HG03575 (cell line): Measurements from ENCODE around the gene KIFC3.
"Not testable (repeated sequence)": the region's sequence is repeated elsewhere in the genome, so short reads cannot be mapped to it uniquely, and the experiment has no call there.

Experiments used
- ATAC-seq: cut with Tn5 transposase; IDR thresholded peaks from one replicate; pipeline ENCODE4 v1.9.1; 2021; ENCODE audit not compliant: unreplicated experiment, insufficient number of reproducible peaks, low FRiP score; ENCODE audit errors: extremely low read depth

Gene KIFC3, protein sequence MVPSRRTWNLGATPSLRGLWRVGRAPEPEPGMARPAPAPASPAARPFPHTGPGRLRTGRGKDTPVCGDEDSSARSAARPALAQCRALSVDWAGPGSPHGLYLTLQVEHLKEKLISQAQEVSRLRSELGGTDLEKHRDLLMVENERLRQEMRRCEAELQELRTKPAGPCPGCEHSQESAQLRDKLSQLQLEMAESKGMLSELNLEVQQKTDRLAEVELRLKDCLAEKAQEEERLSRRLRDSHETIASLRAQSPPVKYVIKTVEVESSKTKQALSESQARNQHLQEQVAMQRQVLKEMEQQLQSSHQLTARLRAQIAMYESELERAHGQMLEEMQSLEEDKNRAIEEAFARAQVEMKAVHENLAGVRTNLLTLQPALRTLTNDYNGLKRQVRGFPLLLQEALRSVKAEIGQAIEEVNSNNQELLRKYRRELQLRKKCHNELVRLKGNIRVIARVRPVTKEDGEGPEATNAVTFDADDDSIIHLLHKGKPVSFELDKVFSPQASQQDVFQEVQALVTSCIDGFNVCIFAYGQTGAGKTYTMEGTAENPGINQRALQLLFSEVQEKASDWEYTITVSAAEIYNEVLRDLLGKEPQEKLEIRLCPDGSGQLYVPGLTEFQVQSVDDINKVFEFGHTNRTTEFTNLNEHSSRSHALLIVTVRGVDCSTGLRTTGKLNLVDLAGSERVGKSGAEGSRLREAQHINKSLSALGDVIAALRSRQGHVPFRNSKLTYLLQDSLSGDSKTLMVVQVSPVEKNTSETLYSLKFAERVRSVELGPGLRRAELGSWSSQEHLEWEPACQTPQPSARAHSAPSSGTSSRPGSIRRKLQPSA

DNA sequence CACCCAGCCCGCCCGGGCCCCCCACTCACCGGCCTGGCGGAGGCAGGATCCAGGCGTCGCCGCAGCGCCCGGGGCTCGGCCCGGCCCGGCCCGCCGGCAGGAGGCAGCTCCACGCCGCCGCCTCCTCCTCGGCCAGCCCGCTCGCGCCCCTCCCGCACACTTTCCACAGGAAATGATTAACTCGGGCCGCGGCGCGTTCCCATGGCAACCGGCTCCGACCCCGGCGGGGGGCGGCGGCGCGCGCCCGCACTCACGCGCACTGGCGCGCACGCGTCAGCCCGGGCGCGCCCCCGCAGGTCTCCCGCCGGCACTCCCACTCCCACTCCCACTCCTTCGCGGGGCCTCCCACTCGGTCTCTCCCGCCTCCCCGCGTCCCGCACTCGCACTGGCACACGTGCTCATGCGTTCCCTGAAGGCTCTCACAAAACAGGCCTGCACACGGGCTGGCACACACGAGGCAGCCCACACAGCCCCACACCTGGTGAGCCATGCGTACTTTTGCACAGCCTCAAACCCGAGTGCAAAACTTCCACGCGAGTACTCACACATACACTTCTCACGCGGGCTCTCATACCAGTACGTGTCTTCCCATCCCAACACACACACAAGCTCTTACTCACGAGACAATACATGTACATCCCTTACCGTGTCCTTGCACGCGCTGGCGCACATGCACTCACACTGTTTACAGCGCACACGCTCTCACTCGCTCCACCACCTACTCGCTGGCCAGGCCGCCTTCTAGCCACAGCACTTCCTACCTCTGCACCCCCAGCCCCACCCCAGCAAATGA is at the start of gene KIFC3:
Gene KIFC3 (minus strand): TSS at position 151 of the 793 bp plus-strand sequence. CDS start 4,248 bp downstream, outside the sequence.
- no peak for ATAC-seq

DNA sequence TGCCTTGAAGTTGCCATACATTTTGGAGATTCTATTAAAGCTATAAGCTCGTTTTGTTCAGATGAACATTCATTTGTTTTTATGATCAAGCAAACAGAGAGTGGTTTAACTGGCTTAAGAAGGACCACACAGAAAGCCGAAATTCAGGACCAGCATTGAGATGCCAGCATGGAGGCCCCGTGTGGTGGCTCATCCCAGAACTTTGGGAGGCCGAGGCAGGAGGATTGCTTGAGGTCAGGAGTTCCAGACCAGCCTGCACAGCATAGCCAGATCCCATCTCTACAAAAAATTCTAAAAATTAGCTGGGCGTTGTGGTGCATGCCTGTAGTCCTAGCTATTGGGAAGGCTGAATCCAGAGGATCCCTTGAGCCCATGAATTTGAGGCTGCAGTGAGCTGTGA is 45.9 kb upstream of the KIFC3 start:
- no peak for ATAC-seq

DNA sequence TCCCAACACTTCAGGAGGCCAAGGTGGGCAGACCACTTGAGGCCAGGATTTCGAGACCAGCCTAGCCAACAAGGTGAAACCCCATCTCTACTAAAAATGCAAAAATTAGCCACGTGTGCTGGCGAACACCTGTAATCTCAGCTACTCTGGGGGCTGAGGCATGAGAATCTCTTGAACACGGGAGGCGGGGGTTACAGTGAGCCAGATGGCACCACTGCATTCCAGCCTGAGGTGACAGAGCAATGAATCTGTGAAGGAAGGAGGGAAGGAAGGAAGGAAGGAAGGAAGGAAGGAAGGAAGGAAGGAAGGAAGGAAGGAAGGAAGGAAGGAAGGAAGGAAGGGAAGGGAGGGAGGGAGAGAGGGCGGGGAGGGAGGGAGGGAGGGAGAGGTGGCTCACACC is 44.6 kb upstream of the KIFC3 start:
- not testable (repeated sequence) for ATAC-seq

DNA sequence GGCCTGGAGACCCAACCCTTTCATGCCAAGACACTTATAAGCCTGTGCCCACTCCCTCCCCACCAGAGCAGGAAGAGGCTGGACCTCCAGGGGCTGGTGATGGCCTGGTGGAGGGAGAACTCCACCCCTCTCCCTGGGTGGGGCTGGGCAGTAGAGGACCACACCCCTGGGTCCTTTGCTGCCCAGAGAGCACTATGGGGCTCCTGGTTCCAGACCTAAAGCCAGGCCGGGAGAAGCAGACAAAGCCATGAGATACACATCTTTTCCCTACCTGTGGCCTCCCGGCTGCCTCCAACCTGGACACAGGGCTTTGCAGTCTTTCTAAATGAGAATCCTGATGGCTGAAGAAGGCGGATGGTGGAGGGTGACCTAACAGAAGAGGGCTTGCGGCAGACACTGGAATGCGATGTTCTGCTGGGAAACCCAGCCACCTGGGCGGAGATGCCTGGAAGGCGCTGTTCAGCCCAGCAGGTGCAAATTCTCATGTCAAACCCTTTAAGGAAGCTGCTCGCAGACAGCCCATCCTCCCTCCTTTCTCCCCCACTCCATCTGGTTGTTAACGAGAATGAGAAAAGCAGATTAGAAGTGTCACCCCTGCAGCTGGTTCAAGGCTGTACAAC is 43.9 kb upstream of the KIFC3 start:
- no peak for ATAC-seq

DNA sequence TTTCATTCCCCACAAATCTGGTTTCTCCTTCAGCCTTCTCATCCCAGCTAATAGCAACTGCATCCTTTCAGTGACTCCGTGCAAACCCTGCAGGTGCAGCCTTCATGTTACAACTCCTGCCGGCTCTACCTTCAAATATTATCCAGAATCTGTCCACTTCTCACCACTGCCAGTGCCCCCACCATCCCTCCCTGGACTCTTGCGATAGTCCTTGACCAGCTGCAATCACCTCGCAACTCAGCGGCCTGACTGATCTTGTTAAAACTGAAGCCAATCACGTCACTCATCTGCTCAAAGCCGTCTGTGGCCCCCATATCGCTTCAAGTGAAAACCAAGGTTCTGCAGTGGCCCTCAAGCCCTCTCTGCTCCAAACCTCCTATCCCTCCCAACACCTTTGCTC is 42.8 kb upstream of the KIFC3 start:
- ATAC-seq: no peak

DNA sequence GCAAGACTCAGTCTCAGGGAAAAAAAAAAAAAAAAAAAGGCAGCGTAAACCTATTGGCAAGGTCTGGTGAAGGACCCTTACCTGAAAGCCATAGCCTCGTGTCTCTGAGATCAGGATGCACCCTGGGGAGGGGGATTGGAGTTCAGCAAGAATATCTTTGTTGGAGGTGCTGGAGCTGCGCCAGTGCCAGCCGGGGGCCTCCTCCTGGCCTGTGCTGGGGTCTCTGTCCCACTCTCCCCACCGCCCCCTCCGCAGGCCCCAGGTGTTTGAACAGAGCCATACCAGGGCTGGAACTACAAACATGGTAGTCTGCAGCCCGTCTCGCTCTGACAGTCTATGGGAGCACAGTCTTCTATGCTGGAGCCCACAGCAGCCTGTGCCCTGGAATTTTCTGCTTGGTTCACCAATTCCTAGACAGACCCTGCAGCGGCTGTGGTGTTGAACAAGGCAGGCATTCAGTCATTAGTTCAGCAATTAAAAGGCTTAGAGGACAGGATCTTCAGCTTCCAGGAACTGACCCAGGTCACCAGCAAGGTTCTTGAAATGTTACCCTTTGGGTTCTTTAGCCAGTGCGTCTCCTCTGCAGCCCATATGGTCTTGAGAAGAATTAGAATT is 42.2 kb upstream of the KIFC3 start:
- ATAC-seq: no peak

DNA sequence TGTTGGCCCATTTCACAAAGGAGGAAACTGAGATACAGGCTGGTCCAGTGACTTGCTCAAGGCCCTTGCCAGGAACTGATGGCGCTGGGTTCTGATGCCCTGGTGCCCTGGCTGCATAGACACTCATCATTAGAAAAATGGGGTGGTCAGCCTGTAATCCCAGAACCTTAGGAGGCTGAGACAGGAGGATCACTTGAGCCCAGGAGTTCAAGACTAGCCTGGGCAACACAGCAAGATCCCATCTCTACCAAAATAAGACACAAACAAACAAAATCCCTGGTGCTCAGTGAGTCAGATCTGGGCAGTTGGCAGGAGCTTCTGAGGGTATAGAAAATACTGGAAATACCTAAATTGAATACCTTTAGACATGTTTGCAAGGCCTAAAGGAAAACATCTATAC is 41.1 kb upstream of the KIFC3 start:
- no peak for ATAC-seq

DNA sequence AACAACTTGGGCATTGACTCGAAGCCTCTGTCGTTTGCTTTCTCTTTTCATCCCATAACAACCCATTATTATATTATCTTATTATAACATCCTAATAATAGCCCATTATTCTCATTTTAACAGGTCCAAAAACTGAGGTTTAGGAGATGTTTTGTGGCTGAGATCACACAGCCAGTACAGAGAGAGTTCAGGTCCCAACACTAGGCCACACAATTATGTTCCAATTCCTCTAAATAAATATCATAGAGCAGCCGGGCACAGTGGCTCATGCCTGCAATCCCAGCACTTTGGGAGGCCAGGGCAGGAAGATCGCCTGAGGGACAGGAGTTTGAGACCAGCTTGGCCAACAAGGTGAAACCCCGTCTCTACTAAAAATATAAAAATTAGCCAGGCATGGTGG is 40.3 kb upstream of the KIFC3 start:
- no peak for ATAC-seq

DNA sequence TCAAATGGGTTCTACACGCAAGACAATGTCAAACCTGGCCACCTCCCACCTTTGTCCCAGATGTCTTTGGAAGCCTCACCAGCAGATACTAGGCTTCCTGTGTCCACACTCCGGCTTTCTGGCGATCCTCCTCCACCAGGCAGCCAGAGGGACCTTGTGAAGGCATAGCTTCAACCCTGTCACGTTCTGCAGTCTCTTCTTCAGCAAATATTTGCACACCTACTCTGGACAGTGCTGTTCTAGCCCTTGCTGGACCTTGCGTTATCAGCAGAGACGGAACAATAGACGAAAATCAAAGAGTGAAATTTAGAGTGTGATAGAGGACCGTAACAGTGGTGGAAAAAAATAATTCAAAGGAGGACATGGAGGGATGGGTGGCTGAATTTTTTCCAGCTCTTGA is 38.5 kb upstream of the KIFC3 start:
- ATAC-seq: no peak

DNA sequence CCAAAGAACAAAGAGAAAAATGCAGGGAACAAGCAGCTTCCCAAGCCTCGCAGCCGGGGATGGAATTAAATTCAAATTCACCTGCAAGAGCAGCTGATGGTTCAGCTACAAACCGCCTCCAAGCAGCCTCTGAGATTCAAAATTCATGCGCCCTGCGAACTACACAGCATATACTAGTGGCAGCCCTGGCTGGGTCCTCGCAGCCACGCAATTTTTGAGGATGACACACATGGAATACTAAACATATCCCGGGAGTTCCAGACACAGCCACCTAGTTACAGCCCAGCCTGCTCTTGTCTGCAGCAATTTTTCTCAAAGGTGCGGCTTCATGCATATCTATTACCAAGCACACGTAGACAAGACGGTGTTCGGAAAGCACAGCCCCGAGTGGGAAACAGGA is 35.9 kb upstream of the KIFC3 start:
- ATAC-seq: no peak

DNA sequence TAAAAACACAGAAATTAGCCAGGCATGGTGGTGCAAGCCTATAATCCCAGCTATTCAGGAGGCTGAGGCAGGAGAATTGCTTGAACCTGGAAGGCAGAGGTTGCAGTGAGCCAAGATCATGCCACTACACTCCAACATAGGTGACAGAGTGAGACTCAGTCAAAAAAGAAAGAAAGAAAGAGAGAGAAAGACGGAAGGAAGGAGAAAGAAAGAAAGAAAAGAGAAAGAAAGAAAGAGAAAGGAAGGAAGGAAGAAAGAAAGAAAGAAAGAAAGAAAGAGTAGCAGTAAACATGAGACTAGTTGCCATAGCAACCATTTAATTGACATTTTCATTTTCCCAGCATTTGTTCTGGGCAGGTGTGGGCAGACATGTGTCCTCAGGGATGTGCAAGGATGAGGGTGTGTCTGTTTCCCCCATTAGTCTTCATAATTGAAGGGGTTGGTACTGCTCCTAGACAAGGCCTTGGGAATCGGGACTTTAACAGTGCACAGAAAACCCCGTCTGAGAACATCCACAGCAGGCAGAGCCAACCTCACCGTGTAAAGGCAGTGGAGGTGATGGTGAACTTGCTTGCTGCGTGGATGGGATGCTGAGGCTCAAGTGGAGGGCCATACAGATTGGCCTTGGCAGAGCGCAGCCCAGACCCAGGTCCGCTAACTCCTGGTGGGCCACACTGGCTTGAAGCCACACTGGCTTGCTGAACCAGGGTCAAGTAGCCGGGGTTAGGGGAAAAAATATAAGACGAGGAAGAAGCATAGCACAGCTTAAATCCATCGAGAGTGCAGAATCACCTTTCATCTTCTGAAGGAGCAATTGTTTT is 35.2 kb upstream of the KIFC3 start:
- ATAC-seq: no peak

DNA sequence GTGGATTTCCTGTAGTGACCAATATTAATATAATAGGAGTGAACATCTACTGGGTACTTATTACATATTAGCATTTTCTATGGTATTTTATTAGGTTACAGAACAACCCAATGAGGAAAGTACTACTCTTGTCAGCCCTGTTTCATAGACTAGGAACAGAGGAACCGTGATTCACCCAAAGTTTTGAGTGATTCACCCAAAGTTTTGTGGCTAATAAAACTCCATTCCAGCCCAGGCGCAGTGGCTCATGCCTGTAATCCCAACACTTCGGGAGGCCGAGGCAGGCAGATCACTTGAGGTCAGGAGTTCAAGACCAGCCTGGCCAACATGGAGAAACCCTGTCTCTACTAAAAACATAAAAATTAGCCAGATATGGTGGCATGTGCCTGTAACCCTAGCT is 33.1 kb upstream of the KIFC3 start:
- not testable (repeated sequence) for ATAC-seq

DNA sequence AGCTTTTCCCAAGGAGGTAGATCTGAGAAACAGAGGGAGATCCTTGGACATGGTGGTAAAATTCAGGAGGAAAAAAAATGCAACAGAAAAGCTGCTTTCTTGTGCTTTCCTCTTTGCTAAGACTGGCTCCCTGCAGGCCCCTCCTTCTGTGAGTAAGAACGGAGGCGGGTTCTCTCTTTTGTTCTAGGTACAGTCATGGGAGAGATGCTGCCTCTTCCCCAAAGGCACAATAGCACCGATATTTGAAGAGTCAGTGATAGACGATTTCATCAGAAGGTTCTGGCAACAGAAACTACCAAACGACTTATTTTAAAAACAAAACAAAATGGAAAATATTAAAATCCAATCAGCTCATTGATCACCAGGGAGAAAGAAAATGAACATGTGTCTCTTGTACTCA is 32.6 kb upstream of the KIFC3 start:
- no peak for ATAC-seq

DNA sequence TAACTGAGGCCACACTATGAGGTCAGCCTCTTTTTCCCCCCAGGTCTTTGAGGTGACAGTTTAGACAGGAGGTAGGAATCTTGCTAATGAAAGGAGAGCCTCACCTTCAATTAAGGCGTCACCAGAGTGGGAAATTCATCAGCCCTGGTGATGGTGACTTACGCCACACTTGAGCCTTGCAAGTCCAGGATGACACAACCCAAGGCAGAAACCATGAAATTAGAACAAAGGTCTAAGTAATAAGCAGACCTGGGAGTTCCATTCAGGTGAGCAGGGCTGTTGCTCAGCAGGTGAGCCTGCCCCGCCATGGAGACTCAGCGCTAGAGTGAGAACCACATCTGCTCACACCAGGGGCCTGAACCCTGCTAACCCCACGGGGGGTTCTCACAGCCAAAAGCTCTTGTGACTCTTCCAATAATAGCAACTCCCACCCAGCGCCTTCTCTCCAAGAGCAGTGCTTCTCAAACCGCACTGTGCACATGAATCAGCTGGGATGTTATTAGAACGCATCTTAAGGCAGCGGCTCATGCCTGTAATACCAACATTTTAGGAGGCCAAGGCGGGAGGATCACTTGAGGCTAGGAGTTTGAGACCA is 28.7 kb upstream of the KIFC3 start:
- ATAC-seq: no peak

DNA sequence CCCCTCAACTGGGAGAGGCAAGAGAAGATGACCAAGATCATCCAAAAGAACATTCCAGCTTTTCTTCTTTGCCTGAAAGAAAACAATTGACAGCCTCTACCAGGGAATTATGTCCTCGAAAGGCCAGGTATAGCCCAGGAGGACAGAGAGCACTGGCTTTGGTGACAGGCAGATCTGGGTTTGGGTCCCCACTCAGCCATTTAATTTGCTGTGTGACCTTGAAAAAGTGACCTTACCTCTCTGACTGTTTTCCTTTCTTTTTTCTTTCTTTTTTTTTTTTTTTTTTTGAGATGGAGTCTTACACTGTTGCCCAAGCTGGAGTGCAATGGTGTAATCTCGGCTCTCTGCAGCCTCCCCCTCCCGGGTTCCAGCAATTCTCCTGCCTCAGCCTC is 27.7 kb upstream of the KIFC3 start:
- no peak for ATAC-seq

DNA sequence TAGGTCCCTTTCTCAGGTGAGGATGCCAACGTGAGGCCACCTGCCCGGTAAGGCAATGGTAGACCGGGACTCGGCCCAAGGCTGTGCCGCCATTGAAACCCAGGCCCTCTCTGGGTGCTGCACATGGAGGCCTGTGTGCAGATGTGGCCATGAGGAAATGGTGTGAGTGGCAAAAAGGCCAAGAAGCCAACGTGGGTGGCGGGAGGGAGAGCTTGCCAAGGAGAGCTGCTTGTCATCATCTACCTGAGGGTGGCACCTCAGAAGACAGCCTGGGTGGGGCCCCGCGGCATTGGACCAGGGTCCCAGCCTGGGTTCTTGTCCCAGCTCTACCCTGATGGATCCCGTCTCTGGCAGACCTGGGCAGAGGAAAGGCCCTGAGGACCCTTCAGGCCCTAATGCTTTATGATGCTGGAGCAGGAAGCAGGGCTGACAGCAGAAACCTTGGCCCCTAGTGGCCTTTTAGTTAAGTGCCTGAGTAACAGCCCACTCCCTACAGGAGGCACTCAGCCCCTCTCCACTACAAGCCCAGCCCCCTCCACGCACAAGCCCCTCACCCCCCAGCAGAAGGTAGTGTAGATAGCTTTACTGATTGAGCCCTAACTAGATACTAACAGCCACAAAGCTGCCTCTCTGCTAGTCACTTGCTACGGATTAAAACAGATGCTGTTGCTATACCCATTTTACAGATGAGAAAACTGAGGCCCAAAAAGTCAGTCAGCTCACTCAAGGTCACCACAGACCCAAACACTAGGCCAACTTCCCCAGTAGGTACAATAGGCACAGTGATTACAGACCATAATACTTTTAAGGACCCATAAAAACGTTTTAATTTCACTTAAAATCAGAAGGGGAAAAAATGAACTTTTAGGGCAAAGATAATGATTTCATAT is 26.2 kb upstream of the KIFC3 start:
- no peak for ATAC-seq
